ENCODE results near the gene PRR5L. TPM values are rescaled to one million over a fixed set of nuclear protein-coding genes. Genes with fewer than 3 reads are reported as not detected.

PRR5L gene
- total and polyA plus RNA-seq, 2 donors (not counting 1 experiment from before 2014, with no cell fraction given), result 4.0 to 5.9 TPM

GRCh38 chr11:36436589-36436988, 140.5 kb downstream of the PRR5L start:
- DNase-seq (no peak), ATAC-seq (ENCODE audit: low read depth) (no peak)
- no peak overlapping the region for H3K27ac Mint-ChIP-seq
- H3K9ac ChIP-seq (ENCODE audit: low read length), result no peak overlapping the region
- H3K27me3 ChIP-seq (replicated peaks in 1 of 4; ENCODE audit: control extremely low read depth in 1 of 4, control insufficient read depth in 3 of 4, insufficient read depth in 4 of 4, low read length in 3 of 4), result peaks cover 0 to 3% (median 0%) of the 10 kb centered on the region in 4 experiments
- H3K27ac ChIP-seq (ENCODE audit: low read length in 2 of 2), result no peak overlapping the region
- H3K9me3 ChIP-seq (ENCODE audit: control extremely low read depth in 1 of 3, control insufficient read depth in 2 of 3, insufficient read depth in 1 of 3, low read length in 2 of 3), result peaks cover 0 to 5% (median 4%) of the 10 kb centered on the region in 3 donors
- ChIA-PET CTCF (no interaction called here), POLR2A (no interaction called here)
- H3K27me3 Mint-ChIP-seq, result no peaks in the 10 kb centered on the region
- no peak for TF ChIP-seq EZH2 (IDR thresholded peaks at IDR 0.05; ENCODE audit: borderline replicate concordance, insufficient read depth, low read depth, low read length, poor library complexity, severe bottlenecking)
- no peak for TF ChIP-seq CTCF (IDR thresholded peaks at IDR 0.05)
- H3K9me3 Mint-ChIP-seq (ENCODE audit: insufficient read depth), result no peaks in the 10 kb centered on the region
- intact Hi-C loops (cut with micrococcal nuclease), result no loop called here
- no peak overlapping the region for H3K4me3 Mint-ChIP-seq
- no peaks in the 10 kb centered on the region for H4K20me1 ChIP-seq (ENCODE audit: control insufficient read depth, insufficient read depth, low read length, poor library complexity, severe bottlenecking)
- no peaks in the 10 kb centered on the region for H3K36me3 ChIP-seq (replicated peaks in 1 of 2; ENCODE audit: control extremely low read depth in 1 of 2, control insufficient read depth in 1 of 2, extremely low read depth in 1 of 2, insufficient read depth in 2 of 2, low read length in 1 of 2)
- H3K4me1 Mint-ChIP-seq, result no peaks in the 10 kb centered on the region
- no peak overlapping the region for H3K4me3 ChIP-seq (ENCODE audit: control extremely low read depth in 1 of 5, extremely low read depth in 1 of 5, insufficient read depth in 1 of 5, low read depth in 2 of 5, low read length in 4 of 5)
- WGBS (ENCODE audit: insufficient coverage), result 100% methylated on average over 1 of the region's 2 CpGs
- peaks cover 0 to under 1% of the 10 kb centered on the region in 2 donors for H3K4me1 ChIP-seq (ENCODE audit: control insufficient read depth in 2 of 2, insufficient read depth in 2 of 2, low read length in 2 of 2)
- H2AFZ ChIP-seq (ENCODE audit: insufficient read depth, low read depth, low read length, poor library complexity, severe bottlenecking), result no peak overlapping the region
- no peaks in the 10 kb centered on the region for H3K79me2 ChIP-seq (ENCODE audit: control insufficient read depth, insufficient read depth, low read length)
- H3K4me2 ChIP-seq (replicated peaks; ENCODE audit: low read depth, low read length, poor library complexity, severe bottlenecking), result no peak overlapping the region

GRCh38 chr11:36437413-36437812, 141.3 kb downstream of the PRR5L start:
- Mint-ChIP-seq H3K27me3 (no peaks in the 10 kb centered on the region), H3K27ac (no peak overlapping the region), H3K9me3 (ENCODE audit: insufficient read depth) (no peaks in the 10 kb centered on the region), H3K4me1 (no peaks in the 10 kb centered on the region), H3K4me3 (no peak overlapping the region)
- intact Hi-C loops (cut with micrococcal nuclease), result no loop called here
- Histone ChIP-seq H2AFZ (ENCODE audit: insufficient read depth, low read depth, low read length, poor library complexity, severe bottlenecking) (no peak overlapping the region), H3K79me2 (ENCODE audit: control insufficient read depth, insufficient read depth, low read length) (no peaks in the 10 kb centered on the region), H3K4me3 (ENCODE audit: control extremely low read depth in 1 of 5, extremely low read depth in 1 of 5, insufficient read depth in 1 of 5, low read depth in 2 of 5, low read length in 4 of 5) (no peak overlapping the region), H3K4me1 (ENCODE audit: control insufficient read depth in 2 of 2, insufficient read depth in 2 of 2, low read length in 2 of 2) (peaks cover 0 to 4% of the 10 kb centered on the region in 2 donors), H3K9ac (ENCODE audit: low read length) (no peak overlapping the region), H4K20me1 (ENCODE audit: control insufficient read depth, insufficient read depth, low read length, poor library complexity, severe bottlenecking) (no peaks in the 10 kb centered on the region), H3K27me3 (replicated peaks in 1 of 4; ENCODE audit: control extremely low read depth in 1 of 4, control insufficient read depth in 3 of 4, insufficient read depth in 4 of 4, low read length in 3 of 4) (peaks cover 0 to 3% (median 0%) of the 10 kb centered on the region in 4 experiments), H3K9me3 (ENCODE audit: control extremely low read depth in 1 of 3, control insufficient read depth in 2 of 3, insufficient read depth in 1 of 3, low read length in 2 of 3) (peaks cover 0 to 8% (median 7%) of the 10 kb centered on the region in 3 donors), H3K36me3 (replicated peaks in 1 of 2; ENCODE audit: control extremely low read depth in 1 of 2, control insufficient read depth in 1 of 2, extremely low read depth in 1 of 2, insufficient read depth in 2 of 2, low read length in 1 of 2) (no peaks in the 10 kb centered on the region), H3K27ac (ENCODE audit: low read length in 2 of 2) (no peak overlapping the region), H3K4me2 (replicated peaks; ENCODE audit: low read depth, low read length, poor library complexity, severe bottlenecking) (no peak overlapping the region)
- CTCF ChIA-PET, result no interaction called here
- 100% methylated on average over 2 of the region's 3 CpGs for WGBS (ENCODE audit: insufficient coverage)
- POLR2A ChIA-PET, result no interaction called here
- TF ChIP-seq CTCF (IDR thresholded peaks at IDR 0.05) (no peak), EZH2 (IDR thresholded peaks at IDR 0.05; ENCODE audit: borderline replicate concordance, insufficient read depth, low read depth, low read length, poor library complexity, severe bottlenecking) (no peak)
- ATAC-seq (ENCODE audit: low read depth) (no peak), DNase-seq (no peak)
